K562 (cell line): Measurements from ENCODE around the gene LRP4. TPM values are rescaled to one million over a fixed set of nuclear protein-coding genes. Genes with fewer than 3 reads are reported as not detected.
A peak's percentile ranks its signal among the peaks of the same experiment; 100 is the strongest.

Source experiments
- CHD2 ChIP-seq: IDR thresholded peaks from 2 replicates; pipeline ENCODE4 v1.6.1; 2011; ENCODE audit warnings: low read depth, low read length
- DIDO1 ChIP-seq: fragments of 450-650 bp; IDR thresholded peaks from 2 replicates; pipeline ENCODE4 v1.6.1; 2016; ENCODE audit warnings: low read depth, missing biosample characterization, missing genetic modification characterization
- DPF2 ChIP-seq: fragments of 450-650 bp; IDR thresholded peaks from 2 replicates; pipeline ENCODE4 v1.6.1; 2016
- PML ChIP-seq: IDR thresholded peaks from 2 replicates; pipeline ENCODE4 v1.6.1; 2012; ENCODE audit warnings: low read length, inconsistent platforms
- RBM25 ChIP-seq: fragments of 200-400 bp; formaldehyde crosslinking; IDR thresholded peaks from 2 replicates; pipeline ENCODE4 v1.6.1; 2018; ENCODE audit warnings: low read length, low read depth, moderate library complexity; ENCODE audit not compliant: severe bottlenecking
- TBP ChIP-seq: optimal IDR thresholded peaks from 2 replicates; pipeline ENCODE3; 2011; ENCODE audit warnings: low read depth, low read length, improper control_type of control experiment
- TEAD2 ChIP-seq: fragments of 450-650 bp; IDR thresholded peaks from 2 replicates; pipeline ENCODE4 v1.6.1; 2016; ENCODE audit warnings: missing genetic modification characterization, control low read depth, missing compliant biosample characterization
- TFAM ChIP-seq: fragments of 250-450 bp; sonication (Bioruptor Pico); conservative IDR thresholded peaks from 2 replicates; pipeline ENCODE4 v1.5.0; 2021; ENCODE audit warnings: mild to moderate bottlenecking, moderate library complexity
- THRAP3 ChIP-seq: fragments of 450-650 bp; IDR thresholded peaks from 2 replicates; pipeline ENCODE4 v1.6.1; 2016; ENCODE audit warnings: mild to moderate bottlenecking, inconsistent platforms, borderline replicate concordance
- TRIM24 ChIP-seq, 2 experiments: fragments of 450-650 bp; IDR thresholded peaks; 2 replicates each; pipeline ENCODE4 v1.6.1; 2016
- U2AF2 ChIP-seq: fragments of 200-400 bp; formaldehyde crosslinking; optimal IDR thresholded peaks from 2 replicates; pipeline ENCODE3; 2017; ENCODE audit warnings: low read depth, mild to moderate bottlenecking, low read length
- ZNF212 ChIP-seq: fragments of 450-650 bp; formaldehyde crosslinking; IDR thresholded peaks from 2 replicates; pipeline ENCODE4 v1.4.0; 2020; ENCODE audit warnings: mild to moderate bottlenecking
- polyA plus RNA-seq, 8 experiments: library from polyadenylated mRNA; depleted of rRNA in 4 of 8; stranded (reverse) in 5 of 8; unstranded in 3 of 8; fragments of >200 nt; fragmentation: Nextera tagmentation in 2 of 8; fragmentation: Illumina TruSeq in 1 of 8; extraction: Ambion mirVana in 2 of 8; extraction: Trizol in 1 of 8; gene quantifications; 2 replicates each; pipeline versions ENCODE4 v1.2.1 to v1.2.3, GENCODE V29; 2011 to 2014; ENCODE audit warnings: inconsistent platforms in 1 of 8, missing spikeins in 1 of 8
- total RNA-seq, 7 experiments: library from RNA; depleted of rRNA in 6 of 7; stranded (reverse); fragments of >200 nt in 6 of 7; fragmentation: Illumina TruSeq in 2 of 7; extraction: Trizol in 2 of 7; gene quantifications; 2 replicates each; pipeline versions ENCODE4 v1.2.1 to v1.2.3, GENCODE V29; 2011 to 2021; ENCODE audit warnings: low replicate concordance in 1 of 7
- TF ChIP-seq, protein P1 (sequence below), 2 experiments: IDR thresholded peaks in 1 of 2; conservative IDR thresholded peaks in 1 of 2; 2 replicates each; pipeline ENCODE4 v1.6.1; 2016; ENCODE audit warnings: low read depth in 2 of 2, mild to moderate bottlenecking in 1 of 2, missing compliant biosample characterization in 1 of 2, missing genetic modification characterization in 1 of 2, moderate library complexity in 1 of 2
- TF ChIP-seq, protein P2 (sequence below), 3 experiments: IDR thresholded peaks in 2 of 3; conservative IDR thresholded peaks in 1 of 3; 2 replicates each; pipeline ENCODE4 v1.5.1; 2011 to 2012; ENCODE audit warnings: low read length in 3 of 3, mild to moderate bottlenecking in 3 of 3, control low read depth in 2 of 3, improper control_type of control experiment in 1 of 3, inconsistent platforms in 1 of 3, low read depth in 1 of 3, mixed read lengths in 1 of 3, moderate library complexity in 1 of 3; ENCODE audit not compliant: insufficient read depth in 2 of 3
- TF ChIP-seq, protein P3 (sequence below): sonication (generic); formaldehyde crosslinking; IDR thresholded peaks from 2 replicates; pipeline ENCODE4 v1.8.0; 2022; ENCODE audit warnings: mild to moderate bottlenecking, missing genetic modification reagents
- TF ChIP-seq, protein P4 (sequence below), 2 experiments: fragments of 150-350 bp in 1 of 2; IDR thresholded peaks; 2 replicates each; pipeline ENCODE4 v1.6.1; 2012 to 2016; ENCODE audit warnings: low read depth in 2 of 2, low read length in 2 of 2, mild to moderate bottlenecking in 1 of 2, moderate library complexity in 1 of 2
- TF ChIP-seq, protein P5 (sequence below): sonication (generic); formaldehyde crosslinking; IDR thresholded peaks from 2 replicates; pipeline ENCODE4 v1.8.1; 2023; ENCODE audit warnings: mild to moderate bottlenecking, missing genetic modification reagents

LRP4 gene
- total and polyA plus RNA-seq, 9 of the 15 experiments (the other 6 are each of a cell fraction or from before 2014, with no cell fraction given), result 0.04 to 0.54 (median 0.10) TPM

DNA sequence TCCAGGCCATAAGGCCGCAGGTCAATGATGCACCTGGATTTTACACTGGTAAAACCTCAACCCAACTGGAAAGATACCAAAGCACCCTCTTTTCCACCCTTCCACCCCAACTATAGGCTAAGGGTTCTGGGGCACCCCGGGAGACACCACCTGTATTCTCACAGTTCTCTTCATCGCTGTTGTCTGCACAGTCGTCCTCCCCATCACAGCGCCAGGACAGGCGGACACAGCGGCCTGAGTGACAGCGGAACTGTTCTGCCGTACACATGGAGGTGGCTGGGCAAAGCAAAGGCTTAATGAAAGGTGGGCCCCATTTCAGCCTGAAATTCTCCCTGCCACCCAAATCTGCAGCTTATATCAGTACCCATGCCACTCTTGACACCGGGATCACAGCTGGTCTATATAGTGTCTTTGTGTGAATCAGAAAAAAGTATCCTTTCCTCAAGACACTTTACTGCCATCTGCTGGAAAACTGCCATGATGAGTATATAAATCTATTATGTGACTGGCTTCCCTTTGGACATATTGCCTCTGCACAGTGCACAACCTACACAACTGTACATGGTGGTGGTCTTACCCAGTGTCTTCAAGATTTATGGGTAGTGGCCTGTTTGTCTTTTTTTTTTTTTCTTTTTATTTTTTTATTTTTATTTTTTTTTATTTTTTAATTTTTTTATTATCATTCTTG lies 21.5 kb downstream of the LRP4 start (continued):
- TF ChIP-seq, protein P1, sequence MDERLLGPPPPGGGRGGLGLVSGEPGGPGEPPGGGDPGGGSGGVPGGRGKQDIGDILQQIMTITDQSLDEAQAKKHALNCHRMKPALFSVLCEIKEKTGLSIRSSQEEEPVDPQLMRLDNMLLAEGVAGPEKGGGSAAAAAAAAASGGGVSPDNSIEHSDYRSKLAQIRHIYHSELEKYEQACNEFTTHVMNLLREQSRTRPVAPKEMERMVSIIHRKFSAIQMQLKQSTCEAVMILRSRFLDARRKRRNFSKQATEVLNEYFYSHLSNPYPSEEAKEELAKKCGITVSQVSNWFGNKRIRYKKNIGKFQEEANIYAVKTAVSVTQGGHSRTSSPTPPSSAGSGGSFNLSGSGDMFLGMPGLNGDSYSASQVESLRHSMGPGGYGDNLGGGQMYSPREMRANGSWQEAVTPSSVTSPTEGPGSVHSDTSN (CRISPR knock-in tag; IDR thresholded peaks at IDR 0.05; ENCODE audit: low read depth), result no peak
- TF ChIP-seq, protein P1 (tag; conservative IDR thresholded peaks at IDR 0.05; ENCODE audit: low read depth), result peak; percentile 62
- no peak for TF ChIP-seq TFAM (CRISPR knock-in tag)
- TF ChIP-seq TRIM24 (IDR thresholded peaks at IDR 0.05), result no peak
- TF ChIP-seq, protein P2, sequence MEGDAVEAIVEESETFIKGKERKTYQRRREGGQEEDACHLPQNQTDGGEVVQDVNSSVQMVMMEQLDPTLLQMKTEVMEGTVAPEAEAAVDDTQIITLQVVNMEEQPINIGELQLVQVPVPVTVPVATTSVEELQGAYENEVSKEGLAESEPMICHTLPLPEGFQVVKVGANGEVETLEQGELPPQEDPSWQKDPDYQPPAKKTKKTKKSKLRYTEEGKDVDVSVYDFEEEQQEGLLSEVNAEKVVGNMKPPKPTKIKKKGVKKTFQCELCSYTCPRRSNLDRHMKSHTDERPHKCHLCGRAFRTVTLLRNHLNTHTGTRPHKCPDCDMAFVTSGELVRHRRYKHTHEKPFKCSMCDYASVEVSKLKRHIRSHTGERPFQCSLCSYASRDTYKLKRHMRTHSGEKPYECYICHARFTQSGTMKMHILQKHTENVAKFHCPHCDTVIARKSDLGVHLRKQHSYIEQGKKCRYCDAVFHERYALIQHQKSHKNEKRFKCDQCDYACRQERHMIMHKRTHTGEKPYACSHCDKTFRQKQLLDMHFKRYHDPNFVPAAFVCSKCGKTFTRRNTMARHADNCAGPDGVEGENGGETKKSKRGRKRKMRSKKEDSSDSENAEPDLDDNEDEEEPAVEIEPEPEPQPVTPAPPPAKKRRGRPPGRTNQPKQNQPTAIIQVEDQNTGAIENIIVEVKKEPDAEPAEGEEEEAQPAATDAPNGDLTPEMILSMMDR (IDR thresholded peaks at IDR 0.05 in 2 of 3, conservative IDR thresholded peaks at IDR 0.05 in 1 of 3; ENCODE audit: insufficient read depth in 2 of 3, low read depth in 1 of 3, low read length in 3 of 3), result peak; percentile 34 to 70 (median 61); a peak in 5 of 6 replicates
- TF ChIP-seq, protein P3, sequence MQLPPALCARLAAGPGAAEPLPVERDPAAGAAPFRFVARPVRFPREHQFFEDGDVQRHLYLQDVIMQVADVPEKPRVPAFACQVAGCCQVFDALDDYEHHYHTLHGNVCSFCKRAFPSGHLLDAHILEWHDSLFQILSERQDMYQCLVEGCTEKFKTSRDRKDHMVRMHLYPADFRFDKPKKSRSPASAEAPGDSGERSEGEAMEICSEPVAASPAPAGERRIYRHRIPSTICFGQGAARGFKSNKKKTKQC (CRISPR knock-in tag), result no peak
- no peak for TF ChIP-seq CHD2
- TF ChIP-seq TBP, result no peak
- TF ChIP-seq PML, result no peak
- TF ChIP-seq, protein P4, sequence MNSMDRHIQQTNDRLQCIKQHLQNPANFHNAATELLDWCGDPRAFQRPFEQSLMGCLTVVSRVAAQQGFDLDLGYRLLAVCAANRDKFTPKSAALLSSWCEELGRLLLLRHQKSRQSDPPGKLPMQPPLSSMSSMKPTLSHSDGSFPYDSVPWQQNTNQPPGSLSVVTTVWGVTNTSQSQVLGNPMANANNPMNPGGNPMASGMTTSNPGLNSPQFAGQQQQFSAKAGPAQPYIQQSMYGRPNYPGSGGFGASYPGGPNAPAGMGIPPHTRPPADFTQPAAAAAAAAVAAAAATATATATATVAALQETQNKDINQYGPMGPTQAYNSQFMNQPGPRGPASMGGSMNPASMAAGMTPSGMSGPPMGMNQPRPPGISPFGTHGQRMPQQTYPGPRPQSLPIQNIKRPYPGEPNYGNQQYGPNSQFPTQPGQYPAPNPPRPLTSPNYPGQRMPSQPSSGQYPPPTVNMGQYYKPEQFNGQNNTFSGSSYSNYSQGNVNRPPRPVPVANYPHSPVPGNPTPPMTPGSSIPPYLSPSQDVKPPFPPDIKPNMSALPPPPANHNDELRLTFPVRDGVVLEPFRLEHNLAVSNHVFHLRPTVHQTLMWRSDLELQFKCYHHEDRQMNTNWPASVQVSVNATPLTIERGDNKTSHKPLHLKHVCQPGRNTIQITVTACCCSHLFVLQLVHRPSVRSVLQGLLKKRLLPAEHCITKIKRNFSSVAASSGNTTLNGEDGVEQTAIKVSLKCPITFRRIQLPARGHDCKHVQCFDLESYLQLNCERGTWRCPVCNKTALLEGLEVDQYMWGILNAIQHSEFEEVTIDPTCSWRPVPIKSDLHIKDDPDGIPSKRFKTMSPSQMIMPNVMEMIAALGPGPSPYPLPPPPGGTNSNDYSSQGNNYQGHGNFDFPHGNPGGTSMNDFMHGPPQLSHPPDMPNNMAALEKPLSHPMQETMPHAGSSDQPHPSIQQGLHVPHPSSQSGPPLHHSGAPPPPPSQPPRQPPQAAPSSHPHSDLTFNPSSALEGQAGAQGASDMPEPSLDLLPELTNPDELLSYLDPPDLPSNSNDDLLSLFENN (IDR thresholded peaks at IDR 0.05; ENCODE audit: low read depth in 2 of 2, low read length in 2 of 2), result no peak
- TF ChIP-seq RBM25, result peak; percentile 88
- no peak for TF ChIP-seq THRAP3
- TF ChIP-seq U2AF2, result no peak
- TF ChIP-seq TEAD2 (tag), result no peak
- TF ChIP-seq, protein P5, sequence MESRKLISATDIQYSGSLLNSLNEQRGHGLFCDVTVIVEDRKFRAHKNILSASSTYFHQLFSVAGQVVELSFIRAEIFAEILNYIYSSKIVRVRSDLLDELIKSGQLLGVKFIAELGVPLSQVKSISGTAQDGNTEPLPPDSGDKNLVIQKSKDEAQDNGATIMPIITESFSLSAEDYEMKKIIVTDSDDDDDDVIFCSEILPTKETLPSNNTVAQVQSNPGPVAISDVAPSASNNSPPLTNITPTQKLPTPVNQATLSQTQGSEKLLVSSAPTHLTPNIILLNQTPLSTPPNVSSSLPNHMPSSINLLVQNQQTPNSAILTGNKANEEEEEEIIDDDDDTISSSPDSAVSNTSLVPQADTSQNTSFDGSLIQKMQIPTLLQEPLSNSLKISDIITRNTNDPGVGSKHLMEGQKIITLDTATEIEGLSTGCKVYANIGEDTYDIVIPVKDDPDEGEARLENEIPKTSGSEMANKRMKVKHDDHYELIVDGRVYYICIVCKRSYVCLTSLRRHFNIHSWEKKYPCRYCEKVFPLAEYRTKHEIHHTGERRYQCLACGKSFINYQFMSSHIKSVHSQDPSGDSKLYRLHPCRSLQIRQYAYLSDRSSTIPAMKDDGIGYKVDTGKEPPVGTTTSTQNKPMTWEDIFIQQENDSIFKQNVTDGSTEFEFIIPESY, result peak; percentile 81
- TF ChIP-seq DIDO1, result no peak
- no peak; the same call in 1 of the 2 replicates for TF ChIP-seq DPF2
- TF ChIP-seq ZNF212 (CRISPR knock-in tag), result no peak
